T-helper 17 cell (primary cell): ENCODE data around the gene SMIM35. TPM values are rescaled to one million over a fixed set of nuclear protein-coding genes. Genes with fewer than 3 reads are reported as not detected.

ENCODE experiments used
- ATAC-seq: fragments of 150-1000 bp; cut with Tn5 transposase; 2 replicates; pipeline ENCODE4 v1.10.0; 2021; ENCODE audit warnings: mild to moderate bottlenecking, moderate library complexity
- DNase-seq, 3 donors: peaks; one replicate each; pipeline versions ENCODE4 v3.0.0 to v3.0.0-alpha.2; 2020 to 2021
- H3K9me3 ChIP-seq: one replicate; pipeline ENCODE4 v1.7.0; 2013; ENCODE audit warnings: low read length, mild to moderate bottlenecking; ENCODE audit not compliant: control insufficient read depth, poor library complexity, severe bottlenecking
- H3K27ac Mint-ChIP-seq: one replicate; pipeline ENCODE4 v1.8.0; 2022; ENCODE audit warnings: mild to moderate bottlenecking, moderate library complexity, mixed read lengths
- H3K27me3 Mint-ChIP-seq: one replicate; pipeline ENCODE4 v1.8.0; 2022; ENCODE audit warnings: mixed read lengths
- H3K36me3 Mint-ChIP-seq: one replicate; pipeline ENCODE4 v1.8.0; 2022; ENCODE audit warnings: low read depth, mixed read lengths
- H3K4me1 Mint-ChIP-seq: one replicate; pipeline ENCODE4 v1.8.0; 2022; ENCODE audit warnings: mild to moderate bottlenecking, mixed read lengths
- H3K4me3 Mint-ChIP-seq: one replicate; pipeline ENCODE4 v1.8.0; 2022; ENCODE audit warnings: mild to moderate bottlenecking, moderate library complexity, mixed read lengths
- total RNA-seq, 4 donors: library from RNA in 2 of 4; stranded (reverse) in 2 of 4; gene quantifications; one replicate each; pipeline ENCODE4 v1.2.3 and lab custom pipeline; 2022 to 2026

Gene SMIM35
- total RNA-seq, 2 donors from 2014 or later = 0.13 to 0.30 TPM

- H3K9me3 ChIP-seq = no peaks in the 10 kb centered on the region
- Mint-ChIP-seq H3K27ac (peak overlapping the region; percentile 98), H3K4me1 (peaks cover 75% of the 10 kb centered on the region), H3K4me3 (peak overlapping the region; percentile 47), H3K27me3 (no peaks in the 10 kb centered on the region), H3K36me3 (no peaks in the 10 kb centered on the region)
- ATAC-seq = peak; percentile 87
- DNase-seq = peak in 2 of 3 donors; percentile 27 to 36
Measured at GRCh38 chr11:118046051-118046963, 40.5 kb downstream of the SMIM35 start.

- DNase-seq = no peak
- Mint-ChIP-seq H3K4me3 (no peak overlapping the region), H3K36me3 (no peaks in the 10 kb centered on the region), H3K4me1 (peaks cover 66% of the 10 kb centered on the region), H3K27ac (peak overlapping the region; percentile 98), H3K27me3 (no peaks in the 10 kb centered on the region)
- no peak for ATAC-seq
- no peaks in the 10 kb centered on the region for H3K9me3 ChIP-seq
Measured at GRCh38 chr11:118045191-118045590, 41.6 kb downstream of the SMIM35 start.

GRCh38 chr11:118042796-118043195 lies 44.0 kb downstream of the SMIM35 start:
- no peak for DNase-seq
- H3K4me3 Mint-ChIP-seq = peak overlapping the region; percentile 56
- peaks cover 52% of the 10 kb centered on the region for H3K4me1 Mint-ChIP-seq

GRCh38 chr11:118042141-118042540 lies 44.6 kb downstream of the SMIM35 start:
- no peak overlapping the region for H3K4me3 Mint-ChIP-seq

More at GRCh38 chr11:118042796-118043195, 44.0 kb downstream of the SMIM35 start:
- ATAC-seq = no peak
- Mint-ChIP-seq H3K27ac (peak overlapping the region; percentile 92), H3K27me3 (no peaks in the 10 kb centered on the region), H3K36me3 (no peaks in the 10 kb centered on the region)
- no peaks in the 10 kb centered on the region for H3K9me3 ChIP-seq

GRCh38 chr11:118033443-118033842 lies 53.3 kb downstream of the SMIM35 start:
- Mint-ChIP-seq H3K36me3 (peaks cover 3% of the 10 kb centered on the region), H3K27me3 (no peaks in the 10 kb centered on the region), H3K4me1 (peaks cover 17% of the 10 kb centered on the region), H3K4me3 (no peak overlapping the region), H3K27ac (no peak overlapping the region)
- ATAC-seq (no peak), DNase-seq (no peak)
- no peaks in the 10 kb centered on the region for H3K9me3 ChIP-seq

More at GRCh38 chr11:118042141-118042540, 44.6 kb downstream of the SMIM35 start:
- H3K9me3 ChIP-seq = no peaks in the 10 kb centered on the region
- Mint-ChIP-seq H3K27me3 (no peaks in the 10 kb centered on the region), H3K4me1 (peaks cover 48% of the 10 kb centered on the region), H3K36me3 (no peaks in the 10 kb centered on the region), H3K27ac (peak overlapping the region; percentile 92)
- ATAC-seq (no peak), DNase-seq (no peak)

GRCh38 chr11:118028626-118029025 lies 58.1 kb downstream of the SMIM35 start:
- Mint-ChIP-seq H3K4me3 (no peak overlapping the region), H3K27me3 (no peaks in the 10 kb centered on the region), H3K36me3 (peaks cover 3% of the 10 kb centered on the region), H3K27ac (peak overlapping the region; percentile 59), H3K4me1 (peaks cover 21% of the 10 kb centered on the region)
- ATAC-seq (no peak), DNase-seq (no peak)
- no peaks in the 10 kb centered on the region for H3K9me3 ChIP-seq

GRCh38 chr11:118027694-118028093 lies 59.1 kb downstream of the SMIM35 start:
- Mint-ChIP-seq H3K27me3 (no peaks in the 10 kb centered on the region), H3K27ac (no peak overlapping the region), H3K4me3 (no peak overlapping the region), H3K36me3 (peaks cover 3% of the 10 kb centered on the region), H3K4me1 (peaks cover 20% of the 10 kb centered on the region)
- ATAC-seq (no peak), DNase-seq (no peak)
- H3K9me3 ChIP-seq = no peaks in the 10 kb centered on the region

- H3K4me1 Mint-ChIP-seq = peaks cover 6% of the 10 kb centered on the region
- H3K36me3 Mint-ChIP-seq = peaks cover 2% of the 10 kb centered on the region
- DNase-seq (no peak), ATAC-seq (no peak)
- no peaks in the 10 kb centered on the region for H3K27me3 Mint-ChIP-seq
- peaks cover 6% of the 10 kb centered on the region for H3K9me3 ChIP-seq
- H3K4me3 Mint-ChIP-seq = no peak overlapping the region
- H3K27ac Mint-ChIP-seq = no peak overlapping the region
Measured at GRCh38 chr11:118021146-118021545, 65.6 kb downstream of the SMIM35 start.

- Mint-ChIP-seq H3K36me3 (peaks cover 2% of the 10 kb centered on the region), H3K27ac (no peak overlapping the region), H3K27me3 (no peaks in the 10 kb centered on the region), H3K4me1 (peaks cover 17% of the 10 kb centered on the region), H3K4me3 (no peak overlapping the region)
- DNase-seq (no peak), ATAC-seq (no peak)
- peaks cover 6% of the 10 kb centered on the region for H3K9me3 ChIP-seq
Measured at GRCh38 chr11:118018401-118018800, 68.4 kb downstream of the SMIM35 start.

GRCh38 chr11:118017631-118018315 lies 69.0 kb downstream of the SMIM35 start:
- no peaks in the 10 kb centered on the region for H3K27me3 Mint-ChIP-seq
- no peak overlapping the region for H3K27ac Mint-ChIP-seq
- peaks cover 19% of the 10 kb centered on the region for H3K4me1 Mint-ChIP-seq
- peaks cover 6% of the 10 kb centered on the region for H3K9me3 ChIP-seq
- no peak for DNase-seq
- ATAC-seq = no peak
- H3K4me3 Mint-ChIP-seq = no peak overlapping the region
- H3K36me3 Mint-ChIP-seq = peaks cover 4% of the 10 kb centered on the region

GRCh38 chr11:118017111-118017510 lies 69.7 kb downstream of the SMIM35 start:
- no peaks in the 10 kb centered on the region for H3K27me3 Mint-ChIP-seq
- DNase-seq (no peak), ATAC-seq (no peak)
- H3K4me3 Mint-ChIP-seq = no peak overlapping the region
- peaks cover 4% of the 10 kb centered on the region for H3K36me3 Mint-ChIP-seq
- H3K9me3 ChIP-seq = peaks cover 6% of the 10 kb centered on the region
- H3K27ac Mint-ChIP-seq = no peak overlapping the region
- peaks cover 26% of the 10 kb centered on the region for H3K4me1 Mint-ChIP-seq

- Mint-ChIP-seq H3K4me3 (no peak overlapping the region), H3K4me1 (peaks cover 28% of the 10 kb centered on the region), H3K27me3 (no peaks in the 10 kb centered on the region), H3K27ac (peak overlapping the region; percentile 85), H3K36me3 (peaks cover 4% of the 10 kb centered on the region)
- ATAC-seq (no peak), DNase-seq (no peak)
- H3K9me3 ChIP-seq = peaks cover 6% of the 10 kb centered on the region
Measured at GRCh38 chr11:118016104-118016503, 70.7 kb downstream of the SMIM35 start.

- peaks cover 33% of the 10 kb centered on the region for H3K4me1 Mint-ChIP-seq
- H3K27me3 Mint-ChIP-seq = no peaks in the 10 kb centered on the region
- DNase-seq (no peak), ATAC-seq (no peak)
- H3K27ac Mint-ChIP-seq = peak overlapping the region; percentile 85
- H3K4me3 Mint-ChIP-seq = peak overlapping the region; percentile 43
- peaks cover 2% of the 10 kb centered on the region for H3K36me3 Mint-ChIP-seq
- peaks cover 6% of the 10 kb centered on the region for H3K9me3 ChIP-seq
Measured at GRCh38 chr11:118015385-118015841, 71.3 kb downstream of the SMIM35 start.
